ENCODE data around the gene CTXN1.
"Not testable (repeated sequence)": the region's sequence is repeated elsewhere in the genome, so short reads cannot be mapped to it uniquely, and the experiment has no call there.

The CTXN1 gene

GRCh38 chr19:7926021-7926726 lies at the start of gene CTXN1:
TSS of gene CTXN1 (minus strand) at chr19:7926135. CDS start at chr19:7925538, 597 bp downstream.
- peak; percentile 18 for DNase-seq

- no peak for DNase-seq
Measured at GRCh38 chr19:7975037-7975436, 49.1 kb upstream of the CTXN1 start.

GRCh38 chr19:7973883-7974282 lies 47.9 kb upstream of the CTXN1 start:
- DNase-seq: no peak

GRCh38 chr19:7971553-7972520 lies 45.9 kb upstream of the CTXN1 start:
- no peak for DNase-seq

- no peak for DNase-seq
Measured at GRCh38 chr19:7970716-7971448, 44.9 kb upstream of the CTXN1 start.

GRCh38 chr19:7969555-7969939 lies 43.6 kb upstream of the CTXN1 start:
- DNase-seq: no peak

GRCh38 chr19:7968796-7969554 lies 43.0 kb upstream of the CTXN1 start:
- DNase-seq: no peak

GRCh38 chr19:7968008-7968795 lies 42.3 kb upstream of the CTXN1 start:
- no peak for DNase-seq

GRCh38 chr19:7965921-7966665 lies 40.2 kb upstream of the CTXN1 start:
- DNase-seq: no peak

- no peak for DNase-seq
Measured at GRCh38 chr19:7965259-7965841, 39.4 kb upstream of the CTXN1 start.

- DNase-seq: no peak
Measured at GRCh38 chr19:7963566-7963965, 37.6 kb upstream of the CTXN1 start.

GRCh38 chr19:7962644-7963268 lies 36.8 kb upstream of the CTXN1 start:
- DNase-seq: no peak

- DNase-seq: no peak
Measured at GRCh38 chr19:7961920-7962626, 36.1 kb upstream of the CTXN1 start.

- not testable (repeated sequence) for DNase-seq
Measured at GRCh38 chr19:7961082-7961481, 35.1 kb upstream of the CTXN1 start.

GRCh38 chr19:7959211-7959610 lies 33.3 kb upstream of the CTXN1 start:
- no peak for DNase-seq

- DNase-seq: no peak
Measured at GRCh38 chr19:7955696-7956095, 29.8 kb upstream of the CTXN1 start.

GRCh38 chr19:7953576-7953975 lies 27.6 kb upstream of the CTXN1 start:
- DNase-seq: no peak

- DNase-seq: no peak
Measured at GRCh38 chr19:7953060-7953459, 27.1 kb upstream of the CTXN1 start.

GRCh38 chr19:7947939-7948338 lies 22.0 kb upstream of the CTXN1 start:
- DNase-seq: no peak

All from NCI-H510A treated with DMSO at 0.1 percent for 48 hours (cell line).